HPDE6-E6E7 (cell line): ENCODE data around the gene TTC21A.
"Not testable (repeated sequence)": the region's sequence is repeated elsewhere in the genome, so short reads cannot be mapped to it uniquely, and the experiment has no call there.

Source experiments
- DNase-seq: peaks from one replicate; pipeline ENCODE4 v3.0.0; 2011; ENCODE audit warnings: missing footprints; ENCODE audit errors: extremely low spot score

The TTC21A gene

GRCh38 chr3:39107388-39108199 is at the start of gene TTC21A, which contains the start of gene GORASP1:
Gene TTC21A, plus strand, starts transcription at chr3:39107680. Its CDS starts 158 bp downstream, at chr3:39107838.
Gene GORASP1, minus strand, starts transcription at chr3:39107627. Its CDS starts 86 bp downstream, at chr3:39107541.
- peak; percentile 45 for DNase-seq

DNA sequence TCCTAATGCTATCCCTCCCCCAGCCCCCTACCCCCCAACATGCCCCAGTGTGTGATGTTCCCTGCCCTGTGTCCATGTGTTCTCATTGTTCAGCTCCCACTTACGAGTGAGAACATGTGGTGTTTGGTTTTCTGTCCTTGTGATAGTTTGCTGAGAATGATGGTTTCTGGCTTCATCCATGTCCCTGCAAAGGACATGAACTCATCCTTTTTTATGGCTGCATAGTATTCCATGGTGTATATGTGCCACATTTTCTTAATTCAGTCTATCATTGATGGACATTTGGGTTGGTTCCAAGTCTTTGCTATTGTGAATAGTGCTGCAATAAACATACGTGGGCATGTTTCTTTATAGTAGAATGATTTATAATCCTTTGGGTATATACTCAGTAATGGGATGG is 46.3 kb upstream of the TTC21A start:
- not testable (repeated sequence) for DNase-seq

DNA sequence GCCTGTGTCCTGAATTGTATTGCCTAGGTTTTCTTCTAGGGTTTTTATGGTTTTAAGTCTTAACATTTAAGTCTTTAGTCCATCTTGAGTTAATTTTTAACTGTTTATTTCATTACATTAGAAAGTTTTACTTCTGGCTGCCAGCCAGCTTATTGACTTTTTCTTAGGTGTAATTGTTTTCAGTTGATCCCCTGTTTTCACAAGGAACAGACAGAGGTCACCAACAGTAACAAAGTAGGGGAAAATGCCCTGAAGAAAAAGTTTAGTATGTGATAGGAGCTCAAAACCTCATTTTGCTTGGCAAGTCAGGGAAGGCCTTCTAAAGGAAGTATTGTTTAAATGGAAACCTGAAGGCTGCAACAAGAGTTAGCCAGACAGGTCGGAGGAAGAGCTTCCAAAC is 45.3 kb upstream of the TTC21A start:
- no peak for DNase-seq

DNA sequence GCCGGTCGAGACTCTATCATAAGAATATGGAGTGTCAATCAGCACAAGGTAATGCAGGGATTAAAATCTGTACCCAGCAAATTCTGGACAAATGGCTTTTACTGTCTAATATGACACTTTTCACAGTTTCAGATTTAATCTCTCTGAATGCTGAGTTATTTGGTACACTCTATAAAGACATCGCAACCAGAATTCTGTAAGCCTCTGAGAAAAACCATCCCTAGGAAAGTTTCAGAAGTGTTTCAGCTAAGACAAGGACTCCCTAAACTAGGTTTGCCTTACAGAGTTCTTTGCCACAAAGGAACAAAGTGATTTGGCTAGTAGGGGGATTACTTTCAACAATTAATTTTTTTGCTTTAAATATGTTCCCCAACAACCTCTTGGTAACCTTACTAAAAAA is 44.3 kb upstream of the TTC21A start:
- no peak for DNase-seq

GRCh38 chr3:39064646-39065045 is 42.8 kb upstream of the TTC21A start:
- no peak for DNase-seq

DNA sequence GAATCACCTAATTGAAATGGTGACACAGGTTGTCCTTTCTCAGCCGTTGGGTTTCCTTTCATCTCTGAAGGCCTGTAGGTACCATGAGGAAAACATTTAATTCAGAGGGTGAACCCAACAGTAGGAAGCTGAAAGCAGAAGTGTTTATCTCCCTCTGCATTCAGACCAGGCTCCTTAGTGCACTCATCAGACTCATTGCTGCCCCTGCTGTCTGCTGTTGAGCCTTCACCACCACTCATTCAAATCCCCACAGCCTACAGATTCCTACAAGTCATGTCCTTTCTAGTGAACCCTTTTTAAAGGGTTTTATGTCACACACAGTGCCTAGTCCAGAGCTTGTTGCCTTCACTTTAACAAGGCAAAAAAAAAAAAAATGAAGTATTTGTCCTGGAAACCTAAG is 42.3 kb upstream of the TTC21A start:
- DNase-seq = no peak

DNA sequence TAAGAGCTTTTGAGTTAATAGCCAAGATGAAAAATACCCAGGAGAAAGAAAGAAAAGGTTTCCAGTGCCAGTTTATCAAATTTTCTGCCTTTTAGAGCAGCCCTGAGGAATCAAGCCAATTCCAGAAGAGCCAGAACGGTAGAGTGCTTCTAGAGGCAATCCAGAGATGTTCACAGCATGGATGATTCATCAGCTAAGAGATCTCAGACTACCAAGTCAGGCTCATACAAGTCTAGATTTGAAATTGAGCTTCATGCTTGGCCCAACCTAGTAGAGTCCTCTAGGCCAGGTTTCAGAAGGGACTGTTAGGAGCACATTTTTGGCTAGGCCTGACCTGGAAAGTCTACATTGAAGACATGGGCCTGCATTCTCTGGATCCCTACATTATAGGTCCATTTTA is 40.2 kb upstream of the TTC21A start:
- peak; percentile 0 for DNase-seq

GRCh38 chr3:39068556-39068955 is 38.9 kb upstream of the TTC21A start:
- no peak for DNase-seq

DNA sequence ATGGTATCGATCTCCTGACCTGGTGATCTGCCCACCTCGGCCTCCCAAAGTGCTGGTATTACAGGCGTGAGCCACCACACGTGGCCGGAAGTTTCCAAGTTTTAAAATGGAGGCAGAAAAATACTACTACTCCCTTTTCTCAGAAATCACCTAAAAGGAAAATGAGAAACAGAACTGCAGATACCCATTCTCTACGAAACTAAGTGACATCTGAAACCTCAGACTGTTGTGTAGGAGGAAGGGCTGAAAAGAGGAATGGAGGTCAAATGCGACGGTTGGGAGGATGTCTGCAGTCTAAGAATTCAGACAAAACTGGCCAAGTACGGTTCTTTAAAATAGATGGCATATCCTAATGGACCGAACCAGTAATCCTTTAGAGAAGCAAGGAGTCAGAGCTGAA is 31.6 kb upstream of the TTC21A start:
- DNase-seq = no peak

- no peak for DNase-seq
These were observed 27.9 kb upstream of the TTC21A start for GRCh38 chr3:39079530-39079929.

- DNase-seq = no peak
These were observed 27.5 kb upstream of the TTC21A start for GRCh38 chr3:39080026-39080425.

DNA sequence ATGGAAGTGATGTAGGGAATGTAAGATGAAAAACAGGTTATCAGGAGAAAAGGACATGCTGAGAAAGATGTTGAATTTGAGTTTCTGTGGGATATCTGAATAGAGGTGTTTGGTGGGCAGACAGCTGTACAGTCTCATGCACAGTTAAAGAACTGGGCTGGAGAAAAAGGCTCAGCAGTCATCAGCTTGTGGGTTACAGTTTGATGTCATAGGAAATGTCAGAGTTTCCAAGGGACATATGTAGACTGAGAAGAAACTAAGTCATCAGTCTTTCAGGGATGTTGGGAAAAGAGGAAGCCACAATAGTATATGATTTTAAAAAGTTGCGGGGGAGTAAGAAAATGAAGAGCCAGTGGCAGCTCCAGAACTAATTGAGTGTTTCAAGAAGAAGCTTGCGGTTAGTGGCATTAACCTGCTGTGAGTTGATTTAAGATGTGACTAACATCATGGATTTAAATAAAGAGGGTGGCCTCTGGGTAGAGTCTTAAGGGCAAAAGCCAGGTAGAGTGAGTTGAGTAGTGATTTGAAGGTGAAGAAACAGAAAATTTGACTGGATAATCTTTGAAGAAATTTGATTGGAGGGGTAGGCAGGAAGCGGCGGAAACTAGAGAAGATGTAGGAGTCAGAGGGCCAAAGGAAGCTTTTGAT is 24.7 kb upstream of the TTC21A start:
- DNase-seq = no peak

- no peak for DNase-seq
These were observed 21.3 kb upstream of the TTC21A start for GRCh38 chr3:39086144-39086543.

DNA sequence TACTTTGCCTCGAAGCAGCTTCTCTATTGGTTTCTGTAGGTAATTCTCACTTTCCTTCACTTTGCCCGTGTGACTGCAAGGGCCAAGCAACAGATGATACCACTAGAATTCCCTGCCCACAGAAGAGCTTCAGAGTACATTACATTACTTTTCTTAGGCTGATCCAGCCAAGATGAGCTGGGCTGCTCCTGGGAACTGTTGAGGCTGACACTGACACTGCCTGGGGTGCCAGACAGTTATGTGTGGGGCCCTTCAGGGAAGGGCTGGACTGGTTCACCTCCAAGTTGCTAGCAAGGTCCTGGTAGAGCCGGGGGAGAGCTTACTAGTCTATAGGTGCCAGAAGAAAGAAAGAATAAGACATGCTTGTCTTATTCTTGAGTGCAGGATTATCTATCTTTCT is 19.0 kb upstream of the TTC21A start:
- DNase-seq = no peak

DNA sequence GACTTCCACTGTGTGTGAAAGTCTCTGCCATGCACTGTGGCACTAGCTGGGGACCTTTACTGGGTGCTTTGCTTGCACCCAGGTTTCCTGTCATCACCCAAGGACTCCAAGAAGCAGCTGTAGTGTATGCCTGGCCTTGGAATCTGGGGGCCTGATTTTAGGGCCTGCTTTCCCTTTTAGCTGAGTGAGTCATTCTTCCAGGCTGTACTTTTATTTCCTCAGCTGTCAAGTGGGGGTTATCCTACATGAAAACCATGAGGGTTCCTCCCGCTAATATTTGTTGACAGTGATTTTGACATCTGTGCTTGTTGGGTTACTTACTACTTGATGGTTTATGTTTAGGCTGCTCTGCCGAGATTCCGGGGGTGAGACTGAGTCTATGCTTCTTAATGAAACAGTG is 18.6 kb upstream of the TTC21A start:
- no peak for DNase-seq

DNA sequence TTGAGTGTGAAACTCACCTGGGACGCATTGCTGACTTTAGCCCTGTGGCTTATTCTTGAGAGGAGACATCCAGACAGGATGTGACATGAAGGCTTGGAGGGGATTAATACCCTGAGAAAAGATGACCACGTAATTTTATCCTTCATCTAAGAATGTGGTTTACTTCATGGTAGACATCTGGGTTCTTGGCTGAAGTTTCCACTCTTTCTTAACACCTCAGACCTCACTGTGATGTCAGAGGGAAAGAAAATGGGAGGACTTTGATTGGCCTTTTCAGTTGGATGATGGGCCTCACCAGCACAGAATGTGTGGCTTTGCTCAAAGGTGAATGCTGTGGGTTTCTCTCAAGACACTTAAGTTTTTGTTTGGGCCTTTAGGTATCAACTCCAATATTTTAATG is 16.6 kb upstream of the TTC21A start:
- DNase-seq = no peak

GRCh38 chr3:39094851-39095677 is 12.4 kb upstream of the TTC21A start:
- no peak for DNase-seq

- no peak for DNase-seq
These were observed 11.7 kb upstream of the TTC21A start for GRCh38 chr3:39095778-39096177.

DNA sequence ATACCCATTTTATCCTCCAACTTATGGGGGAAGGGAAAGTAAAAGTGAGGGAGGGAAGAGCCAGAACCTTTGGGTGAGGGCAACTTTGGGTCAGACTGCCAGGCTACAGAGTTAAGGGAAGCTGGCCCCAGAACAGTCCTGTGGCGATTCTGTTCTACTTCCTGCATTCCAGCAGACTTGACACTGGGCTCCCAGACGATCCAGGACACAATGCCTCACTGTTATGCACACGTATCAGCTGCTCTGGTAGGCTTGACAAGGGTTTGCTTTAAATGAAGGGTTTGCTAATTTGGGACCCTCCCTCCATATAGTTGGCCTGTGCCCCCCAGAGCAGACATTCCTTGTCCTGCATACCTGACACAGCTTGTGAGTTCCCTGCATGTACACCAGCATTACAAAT is 10.7 kb upstream of the TTC21A start:
- no peak for DNase-seq

GRCh38 chr3:39097716-39098472 is 9.6 kb upstream of the TTC21A start:
- no peak for DNase-seq

- no peak for DNase-seq
These were observed 8.9 kb upstream of the TTC21A start for GRCh38 chr3:39098473-39099000.
